NT2/D1 (cell line): ENCODE results near the gene GJD3.
A peak's percentile ranks its signal among the peaks of the same experiment; 100 is the strongest.
"Not testable (repeated sequence)": the region's sequence is repeated elsewhere in the genome, so short reads cannot be mapped to it uniquely, and the experiment has no call there.

Experiments used
- DNase-seq: peaks from one replicate; pipeline ENCODE4 v3.0.0-alpha.2; 2011; ENCODE audit warnings: low read depth, low spot score
- H3K27me3 ChIP-seq: 2 replicates; pipeline ENCODE4 v1.6.0; 2011; ENCODE audit warnings: mild to moderate bottlenecking; ENCODE audit not compliant: insufficient read length, insufficient read depth
- H3K36me3 ChIP-seq: 2 replicates; pipeline ENCODE4 v1.6.1; 2011; ENCODE audit warnings: mild to moderate bottlenecking, low read length, mixed read lengths; ENCODE audit not compliant: insufficient read depth, insufficient read length
- H3K4me1 ChIP-seq: 2 replicates; pipeline ENCODE4 v1.5.1; 2011; ENCODE audit not compliant: insufficient read depth, insufficient read length
- H3K4me3 ChIP-seq: 2 replicates; pipeline ENCODE4 v1.5.1; 2011; ENCODE audit warnings: low read depth; ENCODE audit not compliant: insufficient read length
- H3K9ac ChIP-seq: 2 replicates; pipeline ENCODE4 v1.6.0; 2011; ENCODE audit warnings: low read depth; ENCODE audit not compliant: insufficient read length
- H3K9me3 ChIP-seq: 2 replicates; pipeline ENCODE4 v1.5.1; 2011; ENCODE audit warnings: mild to moderate bottlenecking, low read length; ENCODE audit not compliant: insufficient read depth
- SUZ12 ChIP-seq: IDR thresholded peaks from 2 replicates; pipeline ENCODE4 v1.6.1; 2011; ENCODE audit not compliant: insufficient read length, insufficient read depth; ENCODE audit errors: extremely low read depth
- YY1 ChIP-seq: IDR thresholded peaks from 2 replicates; pipeline ENCODE4 v1.6.1; 2011; ENCODE audit not compliant: insufficient read length, insufficient read depth
- ZNF274 ChIP-seq: IDR thresholded peaks from 2 replicates; pipeline ENCODE4 v1.6.1; 2011; ENCODE audit warnings: mild to moderate bottlenecking, low read depth, low read length

GJD3 gene, protein sequence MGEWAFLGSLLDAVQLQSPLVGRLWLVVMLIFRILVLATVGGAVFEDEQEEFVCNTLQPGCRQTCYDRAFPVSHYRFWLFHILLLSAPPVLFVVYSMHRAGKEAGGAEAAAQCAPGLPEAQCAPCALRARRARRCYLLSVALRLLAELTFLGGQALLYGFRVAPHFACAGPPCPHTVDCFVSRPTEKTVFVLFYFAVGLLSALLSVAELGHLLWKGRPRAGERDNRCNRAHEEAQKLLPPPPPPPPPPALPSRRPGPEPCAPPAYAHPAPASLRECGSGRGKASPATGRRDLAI

DNA sequence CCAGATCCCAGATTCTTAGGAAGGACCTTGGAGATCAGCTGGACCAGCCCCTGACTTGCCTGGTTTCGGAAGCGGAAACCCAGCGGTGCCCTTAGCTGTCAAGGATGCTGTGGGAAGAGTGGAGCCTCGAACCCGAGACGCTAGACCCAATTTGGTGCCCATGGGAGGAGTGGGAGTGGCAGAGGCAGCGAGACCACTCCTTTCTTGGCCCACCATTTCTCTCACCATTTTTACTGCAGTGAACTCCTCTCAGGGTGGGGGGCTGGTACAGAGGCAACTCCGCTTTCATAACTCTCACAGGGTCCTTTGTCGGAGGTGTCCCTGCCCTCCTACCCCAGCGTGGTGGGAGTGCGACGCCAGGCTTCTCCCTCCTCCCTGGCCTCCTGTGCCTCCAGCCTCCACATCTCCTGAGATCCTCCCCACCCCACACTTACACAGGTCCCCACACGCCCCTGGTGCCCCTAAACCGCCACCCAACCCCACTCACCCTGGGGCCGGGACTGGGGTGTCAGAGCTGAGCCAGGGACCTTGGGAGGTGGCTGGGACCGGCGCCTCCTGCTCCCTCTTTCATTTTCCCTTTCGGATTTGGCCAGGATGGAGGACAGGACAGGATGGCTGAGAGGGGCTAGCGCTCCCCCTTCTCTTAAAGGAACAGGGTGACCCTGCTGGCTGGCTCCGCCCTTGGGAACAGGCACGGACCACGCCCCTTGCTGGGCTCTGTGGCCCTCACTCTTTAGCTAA lies at the start of gene GJD3:
Gene GJD3 (minus strand): TSS at position 617 of the 741 bp plus-strand sequence. CDS start 922 bp downstream, outside the sequence.
- no peak for DNase-seq
- peaks cover 26% of the 10 kb centered on the region for H3K4me1 ChIP-seq
- H3K4me3 ChIP-seq = peak within 1 kb of the TSS; percentile 57
- peaks cover 37% of the 10 kb centered on the region for H3K27me3 ChIP-seq
- peak within 1 kb of the TSS; percentile 86 for H3K9ac ChIP-seq
- no peak for TF ChIP-seq YY1
- no peak for TF ChIP-seq SUZ12
- TF ChIP-seq ZNF274 = no peak
- H3K36me3 ChIP-seq = no peaks in the 10 kb centered on the region
- no peaks in the 10 kb centered on the region for H3K9me3 ChIP-seq

DNA sequence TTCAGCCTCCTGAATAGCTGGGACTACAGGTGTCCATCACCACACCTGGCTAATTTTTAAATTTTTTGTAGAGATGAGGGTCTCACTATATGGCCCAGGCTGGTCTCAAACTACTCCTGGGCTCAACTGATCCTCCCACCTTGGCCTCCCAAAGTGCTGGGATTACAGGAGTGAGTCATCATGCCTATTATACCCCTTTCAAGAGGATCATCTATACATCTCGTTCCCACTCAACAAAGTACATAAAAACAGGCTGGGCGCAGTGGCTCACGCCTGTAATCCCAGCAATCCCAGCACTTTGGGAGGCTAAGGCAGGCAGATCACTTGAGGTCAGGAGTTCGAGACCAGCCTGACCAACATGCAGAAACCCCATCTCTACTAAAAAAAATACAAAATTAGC lies 49.8 kb upstream of the GJD3 start:
- H3K4me1 ChIP-seq, DNase-seq, H3K27me3 ChIP-seq, H3K4me3 ChIP-seq, H3K9ac ChIP-seq, H3K9me3 ChIP-seq: not testable (repeated sequence)
- peaks cover 67% of the 10 kb centered on the region for H3K36me3 ChIP-seq

- no peak for DNase-seq
- H3K27me3 ChIP-seq = no peaks in the 10 kb centered on the region
- H3K4me1 ChIP-seq = no peaks in the 10 kb centered on the region
- H3K4me3 ChIP-seq = no peak overlapping the region
- H3K9me3 ChIP-seq = no peaks in the 10 kb centered on the region
- no peak for TF ChIP-seq YY1
- no peak for TF ChIP-seq SUZ12
- TF ChIP-seq ZNF274 = no peak
- no peak overlapping the region for H3K9ac ChIP-seq
- H3K36me3 ChIP-seq = peaks cover 80% of the 10 kb centered on the region
These were observed 48.3 kb upstream of the GJD3 start for GRCh38 chr17:40412880-40413279.

- peaks cover 88% of the 10 kb centered on the region for H3K36me3 ChIP-seq
- no peaks in the 10 kb centered on the region for H3K27me3 ChIP-seq
- DNase-seq = no peak
- H3K4me1 ChIP-seq = no peaks in the 10 kb centered on the region
- no peaks in the 10 kb centered on the region for H3K9me3 ChIP-seq
- TF ChIP-seq ZNF274 (no peak), SUZ12 (no peak), YY1 (no peak)
- H3K4me3 ChIP-seq = no peak overlapping the region
- no peak overlapping the region for H3K9ac ChIP-seq
These were observed 47.3 kb upstream of the GJD3 start for GRCh38 chr17:40411821-40412220.

DNA sequence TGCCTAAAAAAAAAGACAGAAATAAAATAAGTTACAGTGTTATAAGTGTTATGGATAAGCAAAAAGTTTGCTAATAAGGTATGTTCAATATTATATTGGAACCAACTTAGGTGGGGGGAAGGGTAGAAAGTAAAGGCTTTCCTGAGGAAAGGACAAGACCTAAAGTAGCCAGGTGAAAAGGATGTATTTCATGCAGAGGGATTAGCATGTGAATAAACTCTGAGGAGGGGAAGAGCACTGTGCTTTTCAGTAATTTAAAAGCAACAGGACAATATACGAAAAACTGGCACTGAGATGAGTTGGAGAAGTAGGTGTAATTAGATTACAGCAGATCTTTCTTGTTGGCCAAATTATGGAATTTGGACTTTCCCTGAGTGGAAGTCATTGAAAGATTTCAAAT lies 45.5 kb upstream of the GJD3 start:
- H3K4me3 ChIP-seq = no peak overlapping the region

GRCh38 chr17:40409540-40409939 lies 45.0 kb upstream of the GJD3 start:
- H3K36me3 ChIP-seq = peaks cover 91% of the 10 kb centered on the region
- H3K4me3 ChIP-seq, DNase-seq, H3K4me1 ChIP-seq, H3K27me3 ChIP-seq, H3K9ac ChIP-seq, H3K9me3 ChIP-seq: not testable (repeated sequence)

More for the DNA sequence above, 45.5 kb upstream of the GJD3 start:
- H3K4me1 ChIP-seq = no peaks in the 10 kb centered on the region
- no peak for DNase-seq
- H3K9ac ChIP-seq = no peak overlapping the region
- TF ChIP-seq ZNF274 (no peak), SUZ12 (no peak), YY1 (no peak)
- H3K27me3 ChIP-seq = no peaks in the 10 kb centered on the region
- H3K36me3 ChIP-seq = peaks cover 86% of the 10 kb centered on the region
- no peaks in the 10 kb centered on the region for H3K9me3 ChIP-seq

DNA sequence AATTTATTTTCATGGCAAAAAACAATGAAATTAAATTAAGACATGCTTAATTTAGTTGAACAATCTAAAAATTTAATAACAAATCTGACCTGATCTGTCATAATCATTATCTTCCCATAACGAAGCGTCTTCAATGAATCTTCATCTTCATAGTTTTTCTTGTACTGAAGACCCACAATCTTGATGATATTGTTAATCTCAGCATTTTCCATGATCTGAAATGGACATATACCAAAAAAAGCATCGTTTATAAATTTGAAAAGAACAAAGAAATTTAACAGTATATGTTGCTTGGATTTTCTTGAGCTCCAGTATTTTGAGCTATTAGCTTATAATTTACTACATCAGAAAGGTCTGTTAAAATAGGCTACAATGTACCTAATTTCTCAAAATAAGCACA lies 42.9 kb upstream of the GJD3 start:
- Histone ChIP-seq H3K4me3 (no peak overlapping the region), H3K27me3 (no peaks in the 10 kb centered on the region)
- no peak for DNase-seq

GRCh38 chr17:40404003-40404402 lies 39.5 kb upstream of the GJD3 start:
- TF ChIP-seq YY1 = no peak
- no peak for TF ChIP-seq SUZ12
- no peak for TF ChIP-seq ZNF274
- H3K4me1 ChIP-seq = no peaks in the 10 kb centered on the region
- no peaks in the 10 kb centered on the region for H3K27me3 ChIP-seq
- no peak overlapping the region for H3K9ac ChIP-seq
- H3K36me3 ChIP-seq = peaks cover 95% of the 10 kb centered on the region
- no peak for DNase-seq
- H3K4me3 ChIP-seq = no peak overlapping the region
- no peaks in the 10 kb centered on the region for H3K9me3 ChIP-seq

More for the DNA sequence above, 42.9 kb upstream of the GJD3 start:
- H3K9ac ChIP-seq = no peak overlapping the region
- H3K4me1 ChIP-seq = no peaks in the 10 kb centered on the region
- TF ChIP-seq YY1 = no peak
- TF ChIP-seq SUZ12 = no peak
- TF ChIP-seq ZNF274 = no peak
- H3K36me3 ChIP-seq = peaks cover 92% of the 10 kb centered on the region
- H3K9me3 ChIP-seq = no peaks in the 10 kb centered on the region
